GM21786 (cell line): Measurements from ENCODE around the gene IL9R.
"Not testable (repeated sequence)": the region's sequence is repeated elsewhere in the genome, so short reads cannot be mapped to it uniquely, and the experiment has no call there.

Experiments
- ATAC-seq: cut with Tn5 transposase; IDR thresholded peaks from one replicate; pipeline ENCODE4 v1.9.1; 2021; ENCODE audit not compliant: unreplicated experiment

IL9R gene

DNA sequence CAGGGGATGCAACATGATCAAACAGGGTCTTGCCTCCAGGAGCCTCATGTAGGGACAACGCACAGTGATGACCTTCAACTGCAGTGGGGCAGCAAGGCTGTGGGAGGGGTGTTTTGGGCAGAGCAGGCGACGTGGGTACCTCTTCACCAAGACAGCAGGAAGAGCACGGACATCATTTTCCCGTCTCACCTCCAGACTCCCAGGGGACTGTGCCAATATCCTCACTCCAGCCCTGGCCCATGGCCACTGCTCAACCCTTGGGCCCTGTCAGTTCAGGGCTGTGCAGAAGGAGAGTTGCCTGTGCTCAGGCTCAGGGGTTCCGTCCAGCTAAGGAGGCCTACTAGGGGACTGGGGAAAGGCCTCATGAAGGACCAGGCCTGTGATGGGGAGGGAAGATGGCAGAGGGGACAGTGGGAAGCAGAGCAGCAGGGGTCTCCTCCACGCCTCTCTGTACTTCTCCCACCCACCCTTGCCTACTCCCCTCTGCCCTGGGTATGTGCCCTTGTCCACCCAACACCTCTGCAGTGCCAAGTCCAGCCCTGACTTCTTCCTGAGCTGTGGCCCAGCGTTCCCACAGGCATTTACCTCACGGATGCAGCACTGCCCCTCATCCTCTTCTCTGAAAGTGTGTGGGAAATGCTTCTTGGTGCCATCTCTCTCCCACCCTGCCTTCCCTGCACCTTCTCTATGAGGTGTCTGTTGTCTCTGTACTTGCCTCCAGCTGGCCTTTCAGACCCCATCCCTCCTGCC is 1.4 kb downstream of the IL9R start:
- ATAC-seq = no peak

DNA sequence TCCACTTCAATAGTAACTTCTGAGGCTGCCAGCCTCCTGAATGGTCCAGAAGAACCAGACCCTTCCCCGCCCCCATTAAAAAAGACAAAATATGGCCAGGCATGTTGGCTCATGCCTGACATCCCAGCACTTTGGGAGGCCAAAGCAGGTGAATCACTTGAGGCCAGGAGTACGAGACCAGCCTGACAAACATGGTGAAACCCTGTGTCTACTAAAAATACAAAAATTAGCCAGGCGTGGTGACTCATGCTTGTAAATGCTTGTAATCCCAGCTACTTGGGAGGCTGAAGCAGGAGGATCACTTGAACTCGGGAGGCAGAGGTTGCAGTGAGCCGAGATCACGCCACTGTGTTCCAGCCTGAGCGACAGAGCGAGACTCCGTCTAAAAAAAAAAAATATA is 2.3 kb downstream of the IL9R start:
- ATAC-seq = not testable (repeated sequence)

GRCh38 chrX:156000361-156000926 is 2.9 kb downstream of the IL9R start:
- ATAC-seq = no peak

- ATAC-seq = no peak
These were observed 3.6 kb downstream of the IL9R start for GRCh38 chrX:156001001-156001666.

- no peak for ATAC-seq
These were observed 4.1 kb downstream of the IL9R start for GRCh38 chrX:156001667-156002021.

- no peak for ATAC-seq
These were observed 5.0 kb downstream of the IL9R start for GRCh38 chrX:156002507-156002906.

DNA sequence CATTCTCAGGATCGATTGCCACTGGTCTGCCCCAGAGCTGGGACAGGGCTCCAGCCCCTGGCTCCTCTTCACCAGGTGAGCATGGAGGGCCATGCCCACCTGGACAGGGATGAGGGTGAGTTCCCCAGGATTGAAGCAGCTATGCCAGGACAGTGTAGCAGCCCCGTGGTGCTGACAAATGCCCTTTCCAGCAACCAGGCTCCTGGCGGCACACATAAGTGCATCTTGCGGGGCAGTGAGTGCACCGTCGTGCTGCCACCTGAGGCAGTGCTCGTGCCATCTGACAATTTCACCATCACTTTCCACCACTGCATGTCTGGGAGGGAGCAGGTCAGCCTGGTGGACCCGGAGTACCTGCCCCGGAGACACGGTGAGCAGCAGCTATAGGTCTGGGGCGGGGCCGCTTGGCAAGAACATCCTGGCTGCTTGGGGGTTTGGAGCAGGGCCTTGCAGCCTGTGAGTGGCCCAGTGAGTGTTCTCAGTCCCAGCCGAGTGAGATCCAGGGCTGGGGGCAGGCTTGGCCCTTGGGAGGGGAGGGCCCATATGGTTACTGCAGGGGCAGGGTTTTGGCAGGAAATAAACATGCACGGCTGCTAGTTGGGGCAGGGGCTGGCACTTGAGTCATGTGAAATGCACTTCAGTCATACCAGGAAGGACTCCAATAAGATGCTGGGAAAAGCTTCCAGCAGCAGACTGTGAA is 6.1 kb downstream of the IL9R start:
- no peak for ATAC-seq

- ATAC-seq = no peak
These were observed 6.8 kb downstream of the IL9R start for GRCh38 chrX:156004256-156004655.

GRCh38 chrX:156004740-156005139 is 7.2 kb downstream of the IL9R start:
- no peak for ATAC-seq

DNA sequence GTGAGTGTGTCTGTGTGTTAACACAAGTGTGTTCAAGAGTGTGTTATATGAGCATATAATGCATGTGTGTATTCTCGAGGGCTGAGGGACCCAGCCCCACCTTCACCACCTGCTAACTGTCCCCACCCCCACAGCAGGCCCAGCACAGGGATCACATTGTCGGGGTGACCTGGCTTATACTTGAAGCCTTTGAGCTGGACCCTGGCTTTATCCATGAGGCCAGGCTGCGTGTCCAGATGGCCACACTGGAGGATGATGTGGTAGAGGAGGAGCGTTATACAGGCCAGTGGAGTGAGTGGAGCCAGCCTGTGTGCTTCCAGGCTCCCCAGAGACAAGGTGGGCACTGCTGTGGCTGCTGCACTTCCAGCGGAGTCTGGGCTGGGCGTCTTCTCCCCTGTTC is 7.6 kb downstream of the IL9R start:
- ATAC-seq = no peak

DNA sequence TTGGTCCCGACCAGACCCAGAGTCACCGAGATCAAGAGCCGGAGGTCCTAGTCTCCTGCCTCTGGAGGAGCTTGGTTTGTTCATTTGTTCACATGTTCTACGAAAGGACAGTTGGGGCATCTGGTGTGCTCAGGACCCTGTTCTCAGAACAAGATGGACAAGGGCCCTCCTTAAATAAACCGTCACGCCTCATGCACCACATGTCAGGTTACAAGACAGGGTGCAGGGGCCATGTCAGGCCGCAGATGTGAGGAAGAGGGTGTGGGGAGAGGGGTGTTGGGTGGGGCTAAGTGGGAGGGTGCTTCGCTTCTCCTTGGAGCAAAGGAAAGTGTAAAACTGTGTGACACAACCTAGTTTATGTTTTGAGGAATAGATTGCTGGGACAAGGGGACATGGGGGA is 9.0 kb downstream of the IL9R start:
- not testable (repeated sequence) for ATAC-seq

- not testable (repeated sequence) for ATAC-seq
These were observed 10.9 kb downstream of the IL9R start for GRCh38 chrX:156008379-156008778.

DNA sequence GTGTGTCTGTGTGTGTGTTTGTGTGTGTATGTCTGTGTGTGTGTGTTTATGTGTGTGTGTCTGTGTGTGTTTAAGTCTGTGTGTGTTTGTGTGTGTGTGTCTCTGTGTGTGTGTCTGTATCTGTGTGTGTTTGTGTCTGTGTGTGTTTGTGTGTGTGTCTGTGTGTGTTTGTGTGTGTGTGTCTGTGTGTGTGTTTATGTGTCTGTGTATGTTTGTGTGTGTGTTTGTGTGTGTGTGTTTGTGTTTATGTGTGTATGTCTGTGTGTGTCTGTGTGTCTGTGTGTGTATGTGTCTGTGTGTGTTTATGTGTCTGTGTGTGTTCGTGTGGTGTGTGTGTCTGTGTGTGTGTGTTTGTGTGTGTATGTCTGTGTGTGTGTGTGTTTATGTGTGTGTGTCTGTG is 11.4 kb downstream of the IL9R start:
- ATAC-seq = no peak

DNA sequence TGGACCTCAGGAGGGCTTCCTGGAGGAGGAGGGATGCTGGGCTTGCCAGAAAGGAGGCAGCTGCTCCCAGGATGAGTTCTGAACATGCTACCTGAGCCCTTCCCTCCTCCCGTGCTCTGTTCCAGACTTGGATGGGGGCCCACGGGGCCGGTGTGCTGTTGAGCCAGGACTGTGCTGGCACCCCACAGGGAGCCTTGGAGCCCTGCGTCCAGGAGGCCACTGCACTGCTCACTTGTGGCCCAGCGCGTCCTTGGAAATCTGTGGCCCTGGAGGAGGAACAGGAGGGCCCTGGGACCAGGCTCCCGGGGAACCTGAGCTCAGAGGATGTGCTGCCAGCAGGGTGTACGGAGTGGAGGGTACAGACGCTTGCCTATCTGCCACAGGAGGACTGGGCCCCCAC is 12.2 kb downstream of the IL9R start:
- ATAC-seq = not testable (repeated sequence)

- ATAC-seq = not testable (repeated sequence)
These were observed 15.9 kb downstream of the IL9R start for GRCh38 chrX:156013286-156013953.

DNA sequence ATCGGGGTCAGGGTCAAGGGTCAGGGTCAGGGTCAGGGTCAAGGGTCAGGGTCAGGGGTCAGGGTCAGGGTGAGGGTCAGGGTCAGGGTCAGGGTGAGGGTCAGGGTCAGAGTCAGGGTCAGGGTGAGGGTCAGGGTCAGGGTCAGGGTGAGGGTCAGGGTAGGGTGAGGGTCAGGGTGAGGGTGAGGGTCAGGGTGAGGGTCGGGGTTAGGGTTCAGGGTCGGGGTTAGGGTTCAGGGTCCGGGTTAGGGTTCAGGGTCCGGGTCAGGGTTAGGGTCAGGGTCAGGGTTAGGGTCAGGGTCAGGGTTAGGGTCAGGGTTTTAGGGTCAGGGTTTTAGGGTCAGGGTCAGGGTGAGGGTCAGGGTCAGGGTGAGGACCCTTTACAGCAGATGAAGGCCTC is 22.4 kb downstream of the IL9R start:
- ATAC-seq = not testable (repeated sequence)

GRCh38 chrX:156023002-156023401 is 25.5 kb downstream of the IL9R start:
- ATAC-seq = not testable (repeated sequence)

DNA sequence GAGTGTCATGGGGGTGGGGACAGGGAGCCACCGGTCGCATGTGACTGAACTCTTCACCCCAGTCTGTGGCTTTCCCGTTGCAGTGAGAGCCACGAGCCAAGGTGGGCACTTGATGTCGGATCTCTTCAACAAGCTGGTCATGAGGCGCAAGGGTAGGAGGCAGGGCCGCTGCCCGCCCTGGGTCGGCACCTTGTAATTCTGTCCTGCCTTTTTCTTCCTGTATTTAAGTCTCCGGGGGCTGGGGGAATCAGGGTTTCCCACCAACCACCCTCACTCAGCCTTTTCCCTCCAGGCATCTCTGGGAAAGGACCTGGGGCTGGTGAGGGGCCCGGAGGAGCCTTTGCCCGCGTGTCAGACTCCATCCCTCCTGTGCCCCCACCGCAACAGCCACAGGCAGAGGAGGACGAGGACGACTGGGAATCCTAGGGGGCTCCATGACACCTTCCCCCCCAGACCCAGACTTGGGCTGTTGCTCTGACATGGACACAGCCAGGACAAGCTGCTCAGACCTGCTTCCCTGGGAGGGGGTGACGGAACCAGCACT is 27.5 kb downstream of the IL9R start:
- not testable (repeated sequence) for ATAC-seq

- not testable (repeated sequence) for ATAC-seq
These were observed 31.2 kb downstream of the IL9R start for GRCh38 chrX:156028653-156029237.

- not testable (repeated sequence) for ATAC-seq
These were observed 31.8 kb downstream of the IL9R start for GRCh38 chrX:156029296-156029695.
